Fibroblast of peridontal ligament (primary cell): ENCODE data around the gene TMEM39B.
A peak's percentile ranks its signal among the peaks of the same experiment; 100 is the strongest.
"Not testable (repeated sequence)": the region's sequence is repeated elsewhere in the genome, so short reads cannot be mapped to it uniquely, and the experiment has no call there.

Experiments used
- DNase-seq: peaks from one replicate; pipeline ENCODE4 v3.0.0-alpha.2; 2010; ENCODE audit errors: extremely low read depth

The TMEM39B gene

DNA sequence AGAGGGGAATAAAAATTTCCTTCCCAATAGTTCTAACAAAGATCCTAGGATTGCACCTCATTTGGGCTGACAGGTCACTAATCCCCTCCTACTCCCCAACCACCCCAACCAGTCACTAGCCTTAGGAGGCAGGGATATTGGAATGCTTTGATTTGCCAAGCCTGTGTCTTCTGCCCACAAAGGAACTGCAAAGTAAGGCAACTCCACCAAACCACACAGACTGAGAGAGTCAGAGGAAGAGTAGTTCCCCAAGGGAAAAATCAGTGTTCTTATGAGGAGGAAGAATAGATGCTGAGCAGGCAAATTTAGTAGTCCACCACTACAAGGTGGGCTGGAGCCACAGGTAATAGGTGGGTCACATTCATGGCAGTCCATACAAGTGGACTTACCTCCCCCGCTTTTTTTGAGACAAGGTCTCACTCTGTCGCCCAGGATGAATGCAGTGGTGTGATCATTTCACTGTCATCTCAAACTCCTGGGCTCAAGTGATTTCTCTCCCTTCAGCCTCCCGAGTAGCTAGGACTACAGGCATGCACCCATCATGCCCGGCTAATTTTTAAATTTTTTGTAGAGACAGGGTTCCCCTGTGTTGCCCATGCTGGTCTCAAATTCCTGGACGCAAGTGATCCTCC is 3.7 kb upstream of the TMEM39B start:
- DNase-seq = peak; percentile 71

GRCh38 chr1:32071758-32072621 is 749 bp upstream of the TMEM39B start:
- peak; percentile 57 for DNase-seq

GRCh38 chr1:32073299-32074229 is 825 bp downstream of the TMEM39B start:
- no peak for DNase-seq

DNA sequence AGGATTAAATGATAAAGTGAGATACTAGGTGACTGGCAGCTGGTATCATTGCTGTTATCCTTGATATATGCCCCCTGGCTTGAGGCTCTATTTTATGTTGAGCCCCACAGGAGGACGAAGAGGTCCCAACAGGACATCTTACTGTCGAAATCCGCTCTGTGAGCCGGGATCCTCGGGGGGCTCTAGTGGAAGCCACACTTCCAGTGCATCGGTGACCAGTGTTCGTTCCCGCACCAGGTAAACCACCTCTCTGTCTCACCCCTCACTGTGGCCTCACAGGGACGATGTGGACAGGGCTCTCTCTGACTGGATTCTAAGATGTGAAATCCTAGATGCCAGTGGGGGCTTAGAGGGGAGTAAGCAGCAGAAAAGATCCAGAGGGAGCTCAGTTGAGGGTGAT is 2.1 kb downstream of the TMEM39B start:
- DNase-seq = no peak

- DNase-seq = no peak
Measured at GRCh38 chr1:32077451-32077850, 4.7 kb downstream of the TMEM39B start.

DNA sequence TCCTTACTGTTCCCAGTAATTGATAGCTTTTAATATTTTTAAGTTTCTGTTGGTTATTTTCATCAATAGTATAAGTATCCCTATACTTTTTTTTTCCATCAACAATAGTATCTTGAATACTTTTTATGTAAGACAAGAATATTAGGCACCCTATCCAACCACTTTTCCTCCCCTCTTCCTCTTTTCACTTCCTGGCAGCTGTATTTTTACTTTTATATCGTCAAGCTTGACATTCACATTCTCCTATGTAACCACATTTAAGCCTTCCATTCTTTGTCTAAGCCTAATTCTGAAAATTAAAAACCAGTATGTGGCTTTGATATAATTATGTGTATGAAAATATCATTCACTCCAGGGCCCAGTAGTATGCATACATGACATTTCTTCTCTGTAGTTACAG is 9.3 kb downstream of the TMEM39B start:
- DNase-seq = no peak

GRCh38 chr1:32086381-32086780 is 13.6 kb downstream of the TMEM39B start:
- not testable (repeated sequence) for DNase-seq

DNA sequence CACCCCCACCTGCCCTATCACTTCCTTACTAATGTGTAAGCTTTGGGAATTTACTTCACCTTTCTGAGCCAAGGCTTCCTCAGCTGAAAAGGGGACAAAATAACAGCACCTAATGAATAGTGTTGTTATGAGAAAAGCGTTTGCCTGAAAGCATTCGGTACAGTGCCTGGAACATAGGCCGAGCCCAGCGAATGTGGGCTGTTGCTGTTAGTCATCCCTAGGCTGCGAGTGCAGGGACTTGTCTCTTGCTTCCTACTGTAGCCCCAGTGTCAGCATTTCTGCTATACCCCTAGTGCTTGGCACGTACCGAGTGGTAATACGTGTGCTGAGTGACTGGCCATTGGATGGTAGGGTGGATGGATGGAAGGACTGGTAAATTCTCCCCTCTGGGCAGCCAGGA is 18.4 kb downstream of the TMEM39B start:
- DNase-seq = no peak

DNA sequence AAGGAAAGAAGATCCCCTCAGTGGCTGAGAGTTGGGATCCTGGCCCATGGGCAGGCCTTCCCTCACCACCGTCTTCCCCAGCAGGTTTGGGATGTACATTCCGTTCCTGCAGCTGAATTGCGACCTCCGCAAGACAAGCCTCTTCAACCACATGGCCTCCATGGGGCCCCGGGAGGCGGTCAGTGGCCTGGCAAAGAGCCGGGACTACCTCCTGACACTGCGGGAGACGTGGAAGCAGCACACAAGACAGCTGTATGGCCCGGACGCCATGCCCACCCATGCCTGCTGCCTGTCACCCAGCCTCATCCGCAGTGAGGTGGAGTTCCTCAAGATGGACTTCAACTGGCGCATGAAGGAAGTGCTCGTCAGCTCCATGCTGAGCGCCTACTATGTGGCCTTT is 18.9 kb downstream of the TMEM39B start:
- DNase-seq = no peak

DNA sequence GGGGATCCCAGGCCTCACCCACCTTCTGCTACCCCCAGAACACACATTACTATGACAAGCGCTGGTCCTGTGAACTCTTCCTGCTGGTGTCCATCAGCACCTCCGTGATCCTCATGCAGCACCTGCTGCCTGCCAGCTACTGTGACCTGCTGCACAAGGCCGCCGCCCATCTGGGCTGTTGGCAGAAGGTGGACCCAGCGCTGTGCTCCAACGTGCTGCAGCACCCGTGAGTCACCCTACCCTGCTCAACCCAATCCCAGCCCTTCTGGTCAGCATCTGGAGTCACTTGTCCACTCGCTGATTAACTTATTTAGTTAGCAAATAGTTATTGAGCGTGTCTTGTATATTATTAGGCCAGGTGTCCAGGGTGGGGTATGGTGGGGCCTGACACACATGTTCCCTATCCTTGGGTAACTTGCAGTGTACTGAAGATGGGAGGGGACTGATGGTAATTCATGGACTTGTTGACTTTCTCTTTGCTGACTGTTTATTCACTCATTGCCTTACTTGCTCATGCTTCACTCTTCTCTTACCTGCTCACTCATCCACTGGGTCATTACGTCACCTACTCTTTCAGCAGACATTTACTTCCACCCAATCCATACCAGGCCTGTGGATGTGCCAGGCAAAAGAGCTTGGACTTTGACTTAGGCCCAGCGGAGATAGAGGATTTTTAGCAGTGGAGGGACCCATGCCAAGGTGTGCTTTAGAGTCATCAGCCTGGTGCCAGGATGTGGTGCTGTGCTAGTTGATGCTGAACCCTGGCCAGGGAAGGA is 22.2 kb downstream of the TMEM39B start:
- no peak for DNase-seq

DNA sequence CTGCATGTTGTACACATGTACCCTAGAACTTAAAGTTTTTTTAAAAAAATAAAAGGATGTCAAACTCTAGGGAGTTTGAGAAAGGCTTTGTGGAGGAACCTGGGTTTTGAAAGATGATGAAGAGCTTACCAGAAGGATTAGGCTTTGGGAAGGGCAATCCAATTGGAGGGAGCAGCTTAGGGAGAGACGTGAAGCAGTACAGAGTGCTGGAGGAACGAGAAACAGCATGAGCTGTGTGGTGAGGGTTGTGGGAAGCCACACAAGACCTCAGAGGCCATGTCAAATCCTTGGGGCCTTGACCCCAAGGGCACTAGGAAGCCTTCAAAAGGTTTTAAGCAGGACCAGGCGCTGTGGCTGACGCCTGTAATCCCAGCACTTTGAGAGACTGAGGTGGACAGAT is 26.7 kb downstream of the TMEM39B start:
- DNase-seq = no peak

GRCh38 chr1:32100359-32100758 is 27.6 kb downstream of the TMEM39B start:
- peak; percentile 33 for DNase-seq

DNA sequence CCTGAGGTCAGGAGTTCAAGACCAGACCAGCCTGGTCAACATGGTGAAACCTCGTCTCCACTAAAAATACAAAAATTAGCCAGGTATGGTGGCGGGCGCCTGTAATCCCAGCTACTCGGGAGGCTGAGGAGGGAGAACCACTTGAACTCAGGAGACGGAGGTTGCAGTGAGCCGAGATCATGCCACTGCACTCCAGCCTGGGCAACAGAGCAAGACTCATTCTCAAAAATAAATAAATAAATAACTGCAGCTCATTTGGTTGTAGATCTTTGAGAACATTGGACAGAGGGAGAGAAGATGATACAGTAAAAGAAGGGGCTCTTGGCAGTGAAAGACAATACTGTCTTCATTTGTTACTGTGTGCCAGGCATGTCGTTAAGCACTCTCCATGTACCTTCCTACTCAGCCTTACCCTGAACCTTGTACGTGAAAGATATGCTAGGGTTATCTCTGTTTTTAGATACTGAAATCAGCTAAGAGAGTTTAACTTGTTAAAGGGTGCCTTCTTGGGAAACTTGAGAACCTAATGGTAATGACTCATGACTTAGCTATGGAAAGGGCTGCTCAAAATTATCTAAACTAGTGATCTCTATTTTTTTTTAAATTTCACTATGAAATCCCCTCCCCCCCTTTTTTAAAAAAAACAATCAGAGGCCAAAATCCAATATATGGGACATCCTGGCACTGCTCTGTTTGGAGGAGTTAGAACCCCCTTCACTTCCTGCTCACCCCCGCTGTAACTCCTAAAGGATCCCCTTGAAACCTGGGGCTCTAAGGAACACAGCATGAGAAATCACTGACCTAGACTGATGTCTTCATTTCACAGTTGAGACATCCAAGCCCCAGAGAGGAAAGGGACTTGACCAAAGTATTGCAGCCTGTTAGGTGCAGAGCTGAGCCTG is 28.3 kb downstream of the TMEM39B start:
- DNase-seq = peak; percentile 85

GRCh38 chr1:32104127-32104526 is 31.4 kb downstream of the TMEM39B start:
- DNase-seq = no peak

DNA sequence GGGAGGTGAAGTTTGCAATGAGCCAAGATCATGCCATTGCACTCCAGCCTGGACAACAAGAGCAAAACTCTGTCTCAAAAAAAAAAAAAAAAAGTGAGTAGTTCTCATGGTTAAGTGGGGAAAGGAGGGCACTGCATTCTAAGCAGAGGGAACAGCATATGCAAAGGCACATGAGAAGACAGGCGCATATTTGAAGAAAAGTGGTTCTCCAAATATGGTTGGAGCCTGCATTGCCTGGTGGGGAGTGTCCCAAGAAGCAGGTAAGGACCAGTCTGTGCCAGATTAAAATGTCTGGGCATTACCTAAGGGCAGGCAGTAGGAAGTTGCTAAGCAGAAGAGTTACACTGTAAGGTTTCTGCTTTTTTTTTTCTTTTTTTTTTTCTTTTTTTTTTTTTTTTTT is 32.6 kb downstream of the TMEM39B start:
- no peak for DNase-seq

DNA sequence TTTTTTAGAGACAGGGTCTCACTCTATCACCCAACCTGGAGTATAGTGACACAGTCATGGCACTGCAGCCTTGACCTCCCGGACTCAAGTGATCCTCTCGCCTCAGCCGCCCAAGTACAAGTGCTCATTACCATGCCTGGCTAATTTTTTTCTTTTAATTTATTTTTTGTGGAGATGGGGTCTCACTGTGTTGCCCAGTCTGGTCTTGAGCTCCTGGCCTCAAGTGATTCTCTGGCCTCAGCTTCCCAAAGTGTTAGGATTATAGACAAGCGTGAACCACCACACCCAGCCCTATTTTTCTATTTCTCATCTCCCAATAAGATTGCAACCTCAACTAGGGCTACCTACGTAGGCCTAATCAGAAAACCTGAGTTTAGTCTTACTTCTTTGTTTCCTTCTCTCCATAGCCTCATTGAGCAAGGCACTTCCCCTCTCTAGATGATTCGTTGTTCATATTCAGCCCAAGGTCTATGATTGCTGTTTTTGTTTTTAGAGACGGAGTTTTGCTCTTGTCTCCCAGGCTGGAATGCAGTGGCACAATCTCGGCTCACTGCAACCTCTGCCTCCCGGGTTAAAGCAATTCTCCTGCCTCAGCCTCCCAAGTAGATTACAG is 34.0 kb downstream of the TMEM39B start:
- DNase-seq = no peak

GRCh38 chr1:32107742-32108661 is 35.3 kb downstream of the TMEM39B start, which contains the start of gene KPNA6:
Gene KPNA6, plus strand, starts transcription at chr1:32108056. Its CDS starts 75 bp downstream, at chr1:32108131.
- peak; percentile 98 for DNase-seq

GRCh38 chr1:32111040-32111623 is 38.4 kb downstream of the TMEM39B start:
- DNase-seq = no peak
